HL-60 (cell line): Measurements from ENCODE around the gene ACER1.
A peak's percentile ranks its signal among the peaks of the same experiment; 100 is the strongest.
"Not testable (repeated sequence)": the region's sequence is repeated elsewhere in the genome, so short reads cannot be mapped to it uniquely, and the experiment has no call there.

Experiments
- DNase-seq, 2 experiments: peaks; one replicate each; pipeline ENCODE4 v3.0.0-alpha.2; 2010 to 2020; ENCODE audit warnings: low read depth in 1 of 2, low spot score in 1 of 2
- H3K27ac ChIP-seq: fragments of 250-450 bp; sonication (Bioruptor Pico); replicated peaks from 2 replicates; pipeline ENCODE4 v1.5.1; 2020; ENCODE audit warnings: mild to moderate bottlenecking, moderate library complexity
- H3K27me3 ChIP-seq: fragments of 250-450 bp; sonication (Bioruptor Pico); 2 replicates; pipeline ENCODE4 v1.5.1; 2021; ENCODE audit warnings: mild to moderate bottlenecking, moderate library complexity; ENCODE audit not compliant: insufficient read depth, poor library complexity, severe bottlenecking
- H3K4me3 ChIP-seq: replicated peaks from 2 replicates; pipeline ENCODE4 v1.5.1; 2011; ENCODE audit warnings: mild to moderate bottlenecking, control low read depth, low read length; ENCODE audit not compliant: insufficient read depth
- GABPA ChIP-seq: IDR thresholded peaks from 2 replicates; pipeline ENCODE4 v1.6.1; 2012; ENCODE audit warnings: low read depth
- POLR2AphosphoS5 ChIP-seq: IDR thresholded peaks from 2 replicates; pipeline ENCODE4 v1.6.1; 2012; ENCODE audit warnings: low read depth
- REST ChIP-seq: IDR thresholded peaks from 2 replicates; pipeline ENCODE4 v1.6.1; 2012; ENCODE audit warnings: low read depth; ENCODE audit not compliant: insufficient replicate concordance
- SPI1 ChIP-seq: IDR thresholded peaks from 2 replicates; pipeline ENCODE4 v1.6.1; 2012; ENCODE audit warnings: low read depth, mild to moderate bottlenecking, borderline replicate concordance
- TF ChIP-seq, protein P1 (sequence below): IDR thresholded peaks from one replicate; pipeline ENCODE4 v1.5.1; 2011; ENCODE audit warnings: low read length, control low read depth, inconsistent platforms; ENCODE audit not compliant: insufficient read depth

Gene ACER1

DNA sequence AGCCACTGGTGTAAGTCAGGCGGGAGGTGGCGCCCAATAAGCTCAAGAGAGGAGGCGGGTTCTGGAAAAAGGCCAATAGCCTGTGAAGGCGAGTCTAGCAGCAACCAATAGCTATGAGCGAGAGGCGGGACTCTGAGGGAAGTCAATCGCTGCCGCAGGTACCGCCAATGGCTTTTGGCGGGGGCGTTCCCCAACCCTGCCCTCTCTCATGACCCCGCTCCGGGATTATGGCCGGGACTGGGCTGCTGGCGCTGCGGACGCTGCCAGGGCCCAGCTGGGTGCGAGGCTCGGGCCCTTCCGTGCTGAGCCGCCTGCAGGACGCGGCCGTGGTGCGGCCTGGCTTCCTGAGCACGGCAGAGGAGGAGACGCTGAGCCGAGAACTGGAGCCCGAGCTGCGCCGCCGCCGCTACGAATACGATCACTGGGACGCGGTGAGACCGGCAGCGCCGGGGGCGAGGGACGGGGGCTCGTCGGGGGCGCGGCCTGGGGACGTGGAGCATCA lies 39.2 kb upstream of the ACER1 start, which contains the start of gene ALKBH7:
Gene ALKBH7 (plus strand): TSS at position 201 of the 502 bp plus-strand sequence. CDS start 27 bp downstream, at position 228.
- peak; percentile 99 to 100 for DNase-seq
- TF ChIP-seq POLR2AphosphoS5 (peak; percentile 29; the same call in 1 of the 2 replicates), SPI1 (no peak)
- Histone ChIP-seq H3K4me3 (peak within 1 kb of the TSS; percentile 95), H3K27me3 (no peaks in the 10 kb centered on the region), H3K27ac (peak within 1 kb of the TSS; percentile 77)

- H3K27me3 ChIP-seq, result no peaks in the 10 kb centered on the region
- H3K4me3 ChIP-seq, result no peak overlapping the region
- DNase-seq, result no peak
- H3K27ac ChIP-seq, result no peak overlapping the region
- TF ChIP-seq SPI1 (no peak), GABPA (no peak), POLR2AphosphoS5 (no peak), REST (no peak)
- TF ChIP-seq, protein P1, sequence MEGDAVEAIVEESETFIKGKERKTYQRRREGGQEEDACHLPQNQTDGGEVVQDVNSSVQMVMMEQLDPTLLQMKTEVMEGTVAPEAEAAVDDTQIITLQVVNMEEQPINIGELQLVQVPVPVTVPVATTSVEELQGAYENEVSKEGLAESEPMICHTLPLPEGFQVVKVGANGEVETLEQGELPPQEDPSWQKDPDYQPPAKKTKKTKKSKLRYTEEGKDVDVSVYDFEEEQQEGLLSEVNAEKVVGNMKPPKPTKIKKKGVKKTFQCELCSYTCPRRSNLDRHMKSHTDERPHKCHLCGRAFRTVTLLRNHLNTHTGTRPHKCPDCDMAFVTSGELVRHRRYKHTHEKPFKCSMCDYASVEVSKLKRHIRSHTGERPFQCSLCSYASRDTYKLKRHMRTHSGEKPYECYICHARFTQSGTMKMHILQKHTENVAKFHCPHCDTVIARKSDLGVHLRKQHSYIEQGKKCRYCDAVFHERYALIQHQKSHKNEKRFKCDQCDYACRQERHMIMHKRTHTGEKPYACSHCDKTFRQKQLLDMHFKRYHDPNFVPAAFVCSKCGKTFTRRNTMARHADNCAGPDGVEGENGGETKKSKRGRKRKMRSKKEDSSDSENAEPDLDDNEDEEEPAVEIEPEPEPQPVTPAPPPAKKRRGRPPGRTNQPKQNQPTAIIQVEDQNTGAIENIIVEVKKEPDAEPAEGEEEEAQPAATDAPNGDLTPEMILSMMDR, result no peak
Observed at GRCh38 chr19:6364353-6364752, 30.9 kb upstream of the ACER1 start.

DNA sequence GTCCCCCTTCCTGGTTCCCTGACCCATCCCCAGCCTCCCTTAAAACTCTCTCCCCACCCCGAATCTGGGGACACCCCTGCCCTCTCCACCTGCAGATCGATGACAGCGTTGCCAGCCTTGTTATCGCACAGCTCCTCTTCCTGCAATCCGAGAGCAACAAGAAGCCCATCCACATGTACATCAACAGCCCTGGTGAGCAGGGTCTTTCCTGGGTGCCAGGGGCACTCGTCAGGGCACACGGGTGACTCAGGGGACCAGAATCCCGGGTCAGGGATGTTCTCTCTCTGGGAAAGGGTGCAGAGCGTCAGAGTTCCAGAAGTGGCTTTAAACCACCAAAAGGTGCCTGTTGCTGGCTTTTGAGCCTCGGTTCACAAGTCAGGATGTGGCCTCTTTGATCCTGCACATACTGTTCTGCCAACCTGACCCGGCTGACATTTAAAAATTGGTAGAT lies 29.0 kb upstream of the ACER1 start:
- no peak for DNase-seq
- Histone ChIP-seq H3K4me3 (peak overlapping the region; percentile 90), H3K27ac (peak overlapping the region; percentile 87), H3K27me3 (no peaks in the 10 kb centered on the region)
- TF ChIP-seq, protein P1, result no peak
- no peak for TF ChIP-seq POLR2AphosphoS5

DNA sequence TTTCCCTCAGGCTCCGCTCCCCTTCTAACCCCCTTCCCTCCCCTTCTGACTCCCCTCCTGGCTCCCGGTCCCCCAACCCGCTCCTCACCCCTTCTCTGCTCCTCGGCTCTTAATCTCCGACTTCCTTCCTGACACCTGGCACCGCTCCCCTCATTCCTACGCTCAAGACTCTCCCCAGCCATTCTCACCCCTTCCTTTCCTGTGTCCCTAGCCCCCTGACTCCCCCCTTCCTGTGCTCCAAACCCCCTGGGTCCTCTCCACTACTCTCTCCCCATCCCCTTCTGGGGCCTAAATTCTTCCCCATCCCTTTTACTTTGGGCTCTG lies 28.6 kb upstream of the ACER1 start:
- TF ChIP-seq REST (no peak), GABPA (no peak), POLR2AphosphoS5 (no peak), SPI1 (no peak; the same call in 1 of the 2 replicates)
- TF ChIP-seq, protein P1, result no peak
- DNase-seq, result no peak
- H3K4me3 ChIP-seq, result peak overlapping the region; percentile 90
- H3K27ac ChIP-seq, result peak overlapping the region; percentile 87
- no peaks in the 10 kb centered on the region for H3K27me3 ChIP-seq

GRCh38 chr19:6360857-6361216 lies 27.4 kb upstream of the ACER1 start:
- not testable (repeated sequence) for H3K27me3 ChIP-seq, DNase-seq
- H3K4me3 ChIP-seq, result 0 out of 2 replicates have a peak overlapping the region, but pooled peaks have one; percentile 22
- H3K27ac ChIP-seq, result peak overlapping the region; percentile 87

GRCh38 chr19:6360445-6360844 lies 27.0 kb upstream of the ACER1 start:
- not testable (repeated sequence) for DNase-seq, H3K27ac ChIP-seq, H3K4me3 ChIP-seq, H3K27me3 ChIP-seq
